GM23248 (cell line): ENCODE measurements around the gene ODAD2.

ENCODE experiments used
- EZH2 ChIP-seq: fragments of 200-600 bp; sonication (generic); IDR thresholded peaks from 2 replicates; pipeline ENCODE4 v1.6.1; 2018; ENCODE audit warnings: antibody characterized with exemption, mild to moderate bottlenecking; ENCODE audit not compliant: insufficient read depth, poor library complexity, severe bottlenecking
- EZH2phosphoT487 ChIP-seq: fragments of 200-600 bp; sonication (generic); IDR thresholded peaks from 2 replicates; pipeline ENCODE4 v1.6.1; 2018; ENCODE audit warnings: antibody characterized with exemption, moderate library complexity, mild to moderate bottlenecking, low read depth; ENCODE audit not compliant: insufficient read depth

GRCh38 chr10:27950242-27950564 is 48.7 kb downstream of the ODAD2 start:
- TF ChIP-seq EZH2phosphoT487 (no peak), EZH2 (no peak)
